T-helper 2 cell treated with Interferon-gamma antibody and Interleukin-4, amounts not matched to agents 100 ng/mL and 5 ng/mL, for 36 hours (primary cell): Measurements from ENCODE around the gene WDCP. TPM values are rescaled to one million over a fixed set of nuclear protein-coding genes. Genes with fewer than 3 reads are reported as not detected.
"Not testable (repeated sequence)": the region's sequence is repeated elsewhere in the genome, so short reads cannot be mapped to it uniquely, and the experiment has no call there.

Experiments used
- intact Hi-C: fragments of 100-400 bp; cut with micrococcal nuclease; formaldehyde crosslinking; loops from one replicate; pipeline ENCODE4 v1.15.1; 2023
- total RNA-seq: library from RNA; stranded (reverse); gene quantifications from 2 replicates; pipeline ENCODE4 v1.2.3, GENCODE V29; 2022

Gene WDCP, protein sequence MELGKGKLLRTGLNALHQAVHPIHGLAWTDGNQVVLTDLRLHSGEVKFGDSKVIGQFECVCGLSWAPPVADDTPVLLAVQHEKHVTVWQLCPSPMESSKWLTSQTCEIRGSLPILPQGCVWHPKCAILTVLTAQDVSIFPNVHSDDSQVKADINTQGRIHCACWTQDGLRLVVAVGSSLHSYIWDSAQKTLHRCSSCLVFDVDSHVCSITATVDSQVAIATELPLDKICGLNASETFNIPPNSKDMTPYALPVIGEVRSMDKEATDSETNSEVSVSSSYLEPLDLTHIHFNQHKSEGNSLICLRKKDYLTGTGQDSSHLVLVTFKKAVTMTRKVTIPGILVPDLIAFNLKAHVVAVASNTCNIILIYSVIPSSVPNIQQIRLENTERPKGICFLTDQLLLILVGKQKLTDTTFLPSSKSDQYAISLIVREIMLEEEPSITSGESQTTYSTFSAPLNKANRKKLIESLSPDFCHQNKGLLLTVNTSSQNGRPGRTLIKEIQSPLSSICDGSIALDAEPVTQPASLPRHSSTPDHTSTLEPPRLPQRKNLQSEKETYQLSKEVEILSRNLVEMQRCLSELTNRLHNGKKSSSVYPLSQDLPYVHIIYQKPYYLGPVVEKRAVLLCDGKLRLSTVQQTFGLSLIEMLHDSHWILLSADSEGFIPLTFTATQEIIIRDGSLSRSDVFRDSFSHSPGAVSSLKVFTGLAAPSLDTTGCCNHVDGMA
- total RNA-seq: 20.2 and 22.3 TPM in 2 replicates

DNA sequence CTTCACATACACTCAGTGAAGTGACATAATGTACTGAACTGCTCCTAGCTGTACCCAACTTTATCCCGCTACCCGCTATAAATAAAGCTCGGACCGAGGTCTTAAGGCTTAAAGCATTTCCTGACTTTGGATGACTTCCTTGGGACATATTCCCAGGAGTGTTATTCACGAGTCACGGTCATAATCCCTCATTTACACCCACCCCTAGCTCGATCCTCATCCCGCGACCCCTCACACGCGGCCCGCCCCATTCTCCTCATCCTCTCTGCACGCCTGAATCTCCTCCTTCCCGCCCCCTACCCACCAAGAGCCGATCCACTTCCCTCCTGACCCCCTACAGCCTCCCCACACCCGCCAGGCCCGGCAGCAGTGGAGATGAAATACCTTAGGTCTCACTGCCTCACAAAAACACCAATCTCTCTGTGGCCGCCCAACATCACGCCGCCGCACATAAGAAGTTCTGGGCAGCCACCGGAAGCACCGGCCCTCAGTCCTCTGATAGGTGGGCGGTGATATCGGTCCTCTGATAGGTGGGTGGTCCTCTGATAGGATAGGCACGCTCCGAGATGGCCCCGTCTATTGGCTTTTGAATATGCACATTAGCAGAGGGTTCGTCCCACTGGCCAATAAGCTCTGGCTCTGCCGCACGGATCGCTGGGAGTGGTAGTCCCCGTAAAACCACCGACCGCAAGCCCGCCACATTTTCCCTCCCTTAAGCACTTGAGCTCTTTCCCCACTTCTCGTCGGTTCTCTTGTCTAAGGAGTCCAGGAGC, at the start of gene WDCP:
Gene WDCP, minus strand, starts transcription at position 462 of the 773 bp plus-strand sequence. CDS start 7,897 bp downstream, outside the sequence.
- intact Hi-C loops: loop anchor here (1.0 to 10.0 kb wide), 5 partner anchors 29 to 748 kb away; partner anchors contain the start of genes CENPO, PTRHD1, SF3B6 and TP53I3

DNA sequence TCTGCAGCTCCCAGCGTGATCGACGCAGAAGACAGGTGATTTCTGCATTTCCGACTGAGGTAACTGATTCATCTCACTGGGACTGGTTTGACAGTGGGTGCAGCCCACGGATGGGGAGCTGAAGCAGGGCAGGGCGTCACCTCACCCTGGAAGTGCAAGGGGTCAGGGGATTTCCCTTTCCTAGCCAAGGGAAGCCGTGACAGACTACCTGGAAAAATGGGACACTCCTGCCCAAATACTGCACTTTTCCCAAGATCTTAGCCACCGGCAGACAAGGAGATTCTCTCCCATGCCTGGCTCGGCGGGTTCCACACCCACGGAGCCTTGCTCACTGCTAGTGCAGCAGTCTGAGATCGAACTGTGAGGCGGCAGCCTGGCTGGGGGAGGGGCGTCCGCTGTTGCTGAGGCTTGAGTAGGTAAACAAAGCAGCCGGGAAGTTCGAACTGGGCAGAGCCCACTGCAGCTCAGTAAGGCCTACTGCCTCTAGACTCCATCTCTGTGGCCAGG, 48.0 kb upstream of the WDCP start:
- intact Hi-C loops: not testable (repeated sequence)

DNA sequence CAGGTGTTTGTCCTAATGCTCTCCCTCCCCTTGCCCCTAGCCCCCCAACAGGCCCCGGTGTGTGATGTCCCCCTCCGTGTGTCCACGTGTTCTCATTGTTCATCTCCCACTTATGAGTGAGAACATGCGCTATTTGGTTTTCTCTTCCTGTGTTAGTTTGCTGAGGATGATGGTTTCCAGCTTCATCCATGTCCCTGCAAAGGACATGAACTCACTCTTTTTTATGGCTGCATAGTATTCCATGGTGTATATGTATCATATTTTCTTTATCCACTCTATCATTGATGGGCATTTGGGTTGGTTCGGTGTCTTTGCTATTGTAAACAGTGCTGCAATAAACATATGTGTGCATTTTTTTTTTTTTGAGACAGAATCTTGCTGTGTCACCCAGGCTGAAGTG, 46.1 kb upstream of the WDCP start:
- intact Hi-C loops: not testable (repeated sequence)

DNA sequence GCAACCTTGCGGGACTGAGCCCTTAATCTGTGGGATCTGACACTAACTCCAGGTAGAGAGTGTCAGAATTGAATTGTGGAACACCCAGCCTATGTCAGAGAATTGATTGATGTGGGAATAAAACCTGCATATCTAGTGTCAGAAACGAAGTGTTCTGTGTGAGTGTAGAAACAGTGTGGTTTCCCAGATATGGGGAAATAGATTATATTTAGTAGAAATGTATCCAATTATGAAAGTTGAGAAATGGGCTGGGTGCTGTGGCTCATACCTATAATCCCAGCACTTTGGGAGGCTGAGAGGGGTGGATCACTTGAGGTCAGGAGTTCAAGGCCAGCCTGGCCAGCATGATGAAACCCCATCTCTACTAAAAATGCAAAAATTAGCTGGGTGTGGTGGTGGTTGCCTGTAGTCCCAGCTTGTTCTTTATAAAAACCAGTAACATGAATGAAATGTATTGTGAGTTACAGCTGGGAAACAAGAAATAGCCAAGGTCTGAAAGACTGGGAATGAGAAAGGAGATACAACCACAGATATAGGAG, 41.7 kb upstream of the WDCP start:
- intact Hi-C loops: no loop called here

DNA sequence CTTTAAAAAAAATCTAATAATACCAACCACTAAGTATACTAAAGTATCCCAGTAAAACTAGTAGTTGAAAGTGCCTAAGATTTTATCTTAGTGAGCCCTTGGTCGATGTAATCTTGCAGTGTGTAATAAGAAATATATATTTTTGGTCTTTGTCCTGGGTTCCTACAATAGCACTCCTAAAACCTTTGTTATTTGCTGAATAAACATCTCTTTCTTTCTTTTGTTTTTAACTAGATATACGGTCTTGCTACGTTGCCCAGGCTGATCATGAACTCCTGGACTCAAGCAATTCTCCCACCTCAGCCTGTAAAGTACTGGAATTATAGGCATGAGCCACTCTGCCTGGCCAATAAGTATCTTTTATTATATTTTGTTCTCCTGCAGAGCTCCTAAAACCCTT, 39.8 kb upstream of the WDCP start:
- intact Hi-C loops: no loop called here

DNA sequence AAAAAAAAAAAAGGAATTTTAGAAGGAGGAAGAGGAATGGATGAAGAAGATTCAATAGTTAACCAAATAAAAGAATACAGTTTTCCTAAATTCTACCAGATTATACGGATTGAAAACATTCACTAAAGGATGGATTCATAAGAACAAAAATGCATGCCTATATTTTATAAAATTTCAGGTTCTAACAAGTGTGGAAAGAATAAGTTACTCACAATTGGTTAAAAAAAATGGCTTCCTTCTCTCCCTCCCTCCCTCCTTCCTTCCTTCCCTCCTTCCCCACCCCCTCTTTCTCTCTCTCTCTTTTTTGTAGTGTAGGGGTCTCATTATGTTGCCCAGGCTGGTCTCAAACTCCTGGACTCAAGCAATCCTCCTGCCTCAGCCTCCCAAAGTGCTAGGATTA, 39.0 kb upstream of the WDCP start:
- intact Hi-C loops: no loop called here

DNA sequence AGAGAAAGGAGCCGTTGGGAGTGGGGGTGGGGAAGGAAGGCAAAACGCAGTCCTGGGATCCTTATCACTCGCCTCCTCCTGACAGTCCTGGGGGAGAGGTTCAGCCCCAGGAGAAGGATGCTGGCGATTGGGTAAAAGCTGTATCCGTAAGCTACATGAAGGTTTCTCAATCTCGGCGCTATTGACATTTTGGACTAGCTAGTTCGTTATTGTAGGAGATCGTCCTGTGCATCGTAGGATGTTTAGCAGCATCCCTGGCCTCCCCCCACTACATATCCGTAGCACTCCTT, 38.0 kb upstream of the WDCP start:
- intact Hi-C loops: loop anchor here (2.0 kb wide), 2 partner anchors 38 to 298 kb away; partner anchors contain the start of gene WDCP

DNA sequence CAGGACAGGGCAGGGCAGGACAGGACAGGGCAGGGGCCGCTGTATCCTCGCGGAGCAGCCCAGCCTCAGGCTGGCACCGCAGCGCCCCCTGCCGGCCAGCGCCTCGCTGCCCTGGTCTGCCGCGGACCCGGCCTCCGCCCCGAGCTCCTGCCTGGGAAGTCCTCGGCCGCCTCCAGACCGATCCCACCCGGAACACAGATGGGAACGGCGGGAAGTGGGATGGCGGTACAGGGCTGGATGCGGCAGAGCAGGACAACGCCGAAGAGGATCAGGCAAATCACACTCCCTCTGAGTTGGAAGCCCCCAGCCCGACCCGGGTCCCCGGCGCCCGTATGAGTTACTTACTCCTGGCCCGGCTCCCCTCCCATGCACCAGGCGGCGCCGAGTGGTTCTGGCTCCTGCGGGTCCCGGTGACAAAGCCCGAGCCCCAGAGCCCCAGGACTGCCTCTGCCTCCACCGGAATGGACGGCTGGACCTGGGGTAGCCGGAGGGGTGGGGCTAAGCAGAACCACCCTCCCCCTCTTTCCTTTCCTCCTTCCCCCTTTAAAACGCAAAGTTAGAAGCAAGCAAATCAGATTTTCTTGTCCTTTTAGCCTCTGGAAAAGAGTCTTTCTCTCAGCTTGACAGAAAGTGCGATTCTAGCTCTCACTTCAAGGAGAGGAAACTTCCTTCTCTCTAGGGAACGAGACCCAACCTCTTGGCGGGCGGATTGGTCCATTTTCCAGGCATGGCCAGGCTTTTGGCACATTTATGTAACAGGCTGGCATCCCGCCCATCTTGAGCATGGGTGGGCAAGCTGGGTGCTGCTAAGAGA, 37.4 kb upstream of the WDCP start, which contains the start of gene TP53I3:
Gene TP53I3, minus strand, starts transcription at position 449 of the 814 bp plus-strand sequence. CDS start 508 bp downstream, outside the sequence.
- intact Hi-C loops: loop anchor here (1.0 to 2.0 kb wide), 5 partner anchors 8 to 298 kb away; partner anchors contain the start of genes SF3B6 and WDCP

DNA sequence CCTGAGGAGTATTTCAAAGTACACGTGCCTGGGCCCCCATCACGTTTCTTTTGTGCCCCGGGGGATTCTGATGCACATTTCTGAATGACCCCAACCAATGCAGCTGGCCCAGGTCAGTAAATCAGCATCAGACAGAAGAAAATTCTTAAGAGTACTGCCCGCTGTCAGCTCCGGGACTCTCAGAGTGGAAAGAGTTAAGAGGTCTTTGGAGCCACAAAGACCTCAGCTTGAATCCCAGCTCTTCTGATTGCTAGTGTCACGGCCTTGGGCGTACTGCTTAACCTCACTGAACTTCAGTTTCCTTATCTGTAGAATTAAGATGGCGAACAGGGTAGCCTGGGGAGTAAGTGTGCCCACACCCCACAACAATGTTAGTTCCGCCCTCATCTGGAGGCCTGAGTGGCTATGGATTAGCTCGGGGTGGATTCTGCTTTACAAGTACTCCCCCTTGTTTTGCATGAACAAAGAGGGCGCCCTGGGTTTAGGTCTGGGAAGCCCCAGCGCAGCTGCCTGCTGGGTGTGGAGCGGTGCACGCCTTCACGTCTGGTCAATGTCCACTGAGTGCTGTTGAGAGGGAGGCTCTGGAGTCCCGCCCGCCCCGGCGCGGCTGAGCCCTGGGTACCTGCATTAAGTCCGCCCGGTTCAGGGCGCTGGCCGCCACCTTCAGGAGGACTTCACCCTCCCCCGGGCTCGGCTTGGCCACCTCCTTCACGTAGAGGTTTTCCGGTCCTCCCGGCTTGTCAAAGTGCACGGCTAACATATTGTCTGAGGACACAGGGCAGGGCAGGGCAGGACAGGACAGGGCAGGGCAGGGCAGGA, 36.6 kb upstream of the WDCP start:
- intact Hi-C loops: loop anchor here (1.0 to 2.0 kb wide), 5 partner anchors 7 to 299 kb away; partner anchors contain the start of genes SF3B6 and WDCP

DNA sequence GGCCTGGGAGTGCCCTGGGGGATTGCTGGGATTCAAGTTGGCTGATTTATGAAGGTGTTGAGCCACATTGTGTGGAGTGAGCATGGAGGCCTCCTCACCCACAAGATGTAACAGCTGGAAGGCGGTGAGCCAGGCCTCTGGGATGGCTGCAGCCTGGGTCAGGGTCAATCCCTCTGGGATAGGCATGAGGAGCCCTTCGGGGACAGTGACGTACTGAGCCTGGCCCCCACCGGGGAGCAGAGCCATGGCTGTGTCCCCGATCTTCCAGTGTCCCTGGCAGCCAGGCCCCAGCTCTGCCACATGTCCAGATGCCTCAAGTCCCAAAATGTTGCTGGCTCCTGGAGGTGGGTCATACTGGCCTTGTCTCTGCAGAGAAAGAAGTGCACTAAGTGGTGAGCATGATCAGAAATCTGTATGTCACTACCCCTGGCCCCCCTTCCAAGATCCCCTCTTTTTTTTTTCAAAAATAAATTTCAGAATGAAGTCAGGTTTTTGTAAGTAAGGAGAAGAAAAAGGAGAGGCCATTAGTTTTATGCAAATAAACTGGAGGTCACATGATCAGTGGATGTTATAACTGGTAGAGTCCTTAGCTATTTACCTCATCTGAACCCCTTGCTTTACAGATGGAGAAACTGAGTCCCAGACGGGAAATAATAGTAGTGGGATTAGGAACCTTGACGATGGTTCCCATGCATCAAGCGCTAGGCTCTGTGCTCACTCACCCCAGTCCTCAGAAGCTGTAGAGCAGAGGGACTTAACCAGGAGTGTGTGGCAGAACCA, 35.8 kb upstream of the WDCP start:
- intact Hi-C loops: no loop called here

DNA sequence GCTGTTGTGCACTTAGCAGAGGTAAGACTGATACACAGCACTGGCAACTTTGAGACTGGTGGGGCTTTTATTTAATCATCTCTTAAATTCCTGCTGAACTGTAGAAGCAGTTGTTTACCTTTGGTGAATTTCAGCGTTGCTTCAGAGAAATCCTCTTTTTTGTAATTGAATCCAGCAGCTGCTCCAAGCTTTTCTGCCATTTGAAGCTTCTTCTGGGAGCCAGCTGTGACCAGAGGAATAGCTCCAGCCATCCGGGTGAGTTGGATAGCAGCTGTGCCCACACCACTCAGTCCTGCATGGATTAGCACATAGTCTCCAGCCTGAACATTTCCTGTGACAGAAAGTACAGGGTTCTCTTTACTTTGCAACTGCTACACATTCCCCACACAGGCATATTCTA, 33.5 kb upstream of the WDCP start:
- intact Hi-C loops: no loop called here

DNA sequence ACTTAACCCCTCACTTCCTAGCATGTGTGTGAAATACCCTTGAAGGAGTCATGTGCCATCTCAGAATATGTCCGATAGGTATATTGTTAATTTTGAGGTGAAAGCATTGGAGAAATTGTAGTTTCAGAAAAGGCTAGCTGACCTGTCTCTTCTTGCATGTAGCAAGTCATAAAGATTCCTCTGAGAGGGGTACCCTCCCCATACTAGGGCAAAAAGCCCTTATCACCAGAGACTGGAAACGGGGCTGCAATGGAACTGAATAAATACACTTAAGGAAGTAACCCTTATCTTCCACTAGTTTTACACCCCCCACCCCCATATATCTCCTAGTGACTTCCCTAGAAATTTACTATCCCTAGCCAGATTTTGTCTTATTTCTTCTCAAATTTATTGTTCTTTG, 30.7 kb upstream of the WDCP start:
- intact Hi-C loops: loop anchor here (2.0 to 10.0 kb wide), 3 partner anchors 45 to 717 kb away; partner anchors contain the start of genes CENPO, FAM228B, NCOA1 and PFN4

DNA sequence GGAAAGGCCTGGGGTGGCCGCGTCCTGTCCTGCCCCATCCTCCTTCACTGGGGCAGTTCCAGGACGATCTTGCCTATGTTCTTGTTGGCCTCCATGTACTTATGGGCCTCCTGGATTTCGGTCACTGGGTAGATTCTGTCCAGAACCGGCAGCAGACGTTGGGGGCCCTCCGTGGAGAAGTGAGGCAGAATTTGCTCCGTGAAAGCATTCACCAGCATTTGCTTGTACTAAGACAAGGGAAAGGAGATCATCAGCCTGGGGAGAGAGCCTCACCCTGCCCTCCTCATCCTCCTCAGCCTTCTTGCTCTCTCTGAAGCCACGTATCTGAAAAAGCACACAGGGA, 30.3 kb upstream of the WDCP start:
- intact Hi-C loops: loop anchor here (2.0 to 10.0 kb wide), 3 partner anchors 45 to 717 kb away; partner anchors contain the start of genes CENPO, FAM228B, NCOA1 and PFN4

DNA sequence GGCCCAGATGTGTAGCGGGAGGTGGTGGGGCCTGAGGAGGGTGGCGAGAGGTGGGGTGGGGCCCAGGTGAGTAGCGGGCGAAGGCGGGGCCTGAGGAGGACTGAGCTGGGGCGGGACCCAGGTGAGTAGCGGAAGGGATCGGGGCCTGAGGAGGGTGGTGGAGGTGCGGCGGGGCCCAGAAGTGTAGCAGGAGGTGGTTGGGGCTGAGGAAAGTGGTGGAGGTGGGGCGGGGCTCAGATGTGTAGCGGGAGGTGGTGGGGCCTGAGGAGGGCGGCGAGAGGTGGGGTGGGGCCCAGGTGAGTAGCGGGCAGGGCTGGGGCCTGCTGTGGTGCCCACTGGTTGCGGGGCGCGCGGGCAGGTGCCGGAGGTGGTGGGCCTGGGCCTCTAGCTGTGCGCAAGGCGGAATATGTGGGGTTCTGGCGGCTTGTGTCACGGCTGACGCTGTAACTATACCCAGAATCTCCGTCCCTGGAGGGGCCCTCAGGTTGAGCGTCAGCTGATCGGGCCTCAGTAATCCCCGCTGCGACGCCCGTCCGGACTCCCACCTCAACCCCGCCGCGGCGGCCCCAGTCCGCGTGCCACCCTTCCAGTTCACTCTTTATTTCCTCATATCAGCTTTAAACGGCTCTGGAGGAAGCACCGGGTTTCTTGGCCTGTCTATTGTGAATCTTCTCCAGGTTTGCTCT, 29.8 kb upstream of the WDCP start:
- intact Hi-C loops: loop anchor here (1.0 to 10.0 kb wide), 8 partner anchors 7 to 718 kb away; partner anchors contain the start of genes ATAD2B, CENPO, FAM228B and ITSN2

DNA sequence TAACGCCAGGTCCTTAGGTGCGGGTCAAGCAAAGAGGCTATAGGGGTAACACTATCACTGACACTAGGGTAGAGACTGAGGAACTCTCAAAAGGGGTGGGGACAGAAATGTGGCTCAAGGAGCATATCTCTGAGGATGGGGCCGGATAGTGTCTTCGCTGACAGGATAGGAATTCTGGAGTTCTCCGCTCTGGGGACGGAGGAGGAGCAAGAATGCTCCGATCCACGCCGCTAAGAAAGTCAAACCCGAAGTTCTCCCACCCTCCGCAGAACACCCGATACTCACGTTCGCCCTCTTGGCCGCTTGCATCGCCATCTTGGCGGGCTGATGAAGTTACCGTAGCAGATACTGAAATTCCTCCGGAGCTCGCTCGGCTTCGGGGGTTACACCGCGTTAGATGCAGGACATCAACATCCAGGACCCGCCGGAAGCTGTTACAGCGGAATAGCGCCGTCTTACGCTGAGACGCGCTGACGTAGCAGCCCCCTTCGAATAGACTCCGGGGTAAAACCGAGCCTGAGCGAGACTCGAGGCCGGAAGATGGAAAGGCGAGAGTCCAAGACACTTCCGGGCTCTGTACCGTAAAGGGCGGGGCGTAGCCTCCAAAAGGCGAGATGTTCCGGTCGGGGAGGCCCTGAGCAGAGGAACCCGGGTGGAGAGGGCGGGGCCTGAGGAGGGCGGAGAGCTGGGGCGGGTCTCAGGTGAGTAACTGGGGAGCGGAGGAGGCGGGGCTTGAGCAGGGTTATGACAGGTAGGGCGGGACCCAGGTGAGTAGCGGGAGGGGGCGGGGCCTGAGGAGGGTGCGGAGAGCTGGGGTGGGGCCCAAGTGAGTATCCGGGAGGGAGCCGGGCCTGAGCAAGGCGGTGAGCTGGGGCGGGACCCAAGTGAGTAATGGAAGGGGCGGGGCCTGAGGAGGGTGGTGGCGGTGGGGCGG, 29.0 kb upstream of the WDCP start, which contains the start of gene SF3B6:
Gene SF3B6, minus strand, starts transcription at position 412 of the 934 bp plus-strand sequence. Its CDS starts 97 bp downstream, at position 315.
- intact Hi-C loops: loop anchor here (1.0 to 10.0 kb wide), 8 partner anchors 8 to 719 kb away; partner anchors contain the start of genes ATAD2B, CENPO, FAM228B and ITSN2

DNA sequence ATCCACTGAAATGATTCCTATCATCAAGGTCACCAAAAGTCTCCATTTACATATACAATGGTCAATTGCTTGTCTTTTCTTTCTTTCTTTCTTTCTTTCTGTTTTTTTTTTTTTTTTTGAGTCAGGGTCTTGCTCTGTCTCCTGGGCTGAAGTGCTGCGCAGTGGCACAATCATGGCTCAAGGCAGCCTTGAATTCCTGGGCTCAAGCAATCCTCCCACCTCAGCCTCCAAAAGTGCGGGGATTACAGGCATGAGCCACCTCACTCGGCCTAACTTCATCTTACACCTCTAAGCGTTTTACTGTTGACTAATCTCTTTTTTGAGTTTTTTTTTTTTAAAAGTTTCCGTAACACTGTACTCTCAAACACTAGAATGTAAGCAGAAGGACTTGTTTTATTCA, 28.1 kb upstream of the WDCP start:
- intact Hi-C loops: loop anchor here (10.0 kb wide), 1 partner anchor 720 kb away; the partner anchor contains the start of genes CENPO and PTRHD1
